HUES6 (cell line): ENCODE results near the gene SFXN3.
A peak's percentile ranks its signal among the peaks of the same experiment; 100 is the strongest.

Source experiments
- H3K27ac ChIP-seq: 2 replicates; pipeline ENCODE4 v1.7.0; 2013; ENCODE audit warnings: low read depth, mild to moderate bottlenecking, low read length, inconsistent platforms
- H3K27me3 ChIP-seq: 2 replicates; pipeline ENCODE4 v1.6.1; 2013; ENCODE audit warnings: low read length; ENCODE audit not compliant: control insufficient read depth, insufficient read depth
- H3K36me3 ChIP-seq: 2 replicates; pipeline ENCODE4 v1.6.1; 2013; ENCODE audit warnings: low read length; ENCODE audit not compliant: control insufficient read depth, insufficient read depth
- H3K4me1 ChIP-seq: 2 replicates; pipeline ENCODE4 v1.6.1; 2013; ENCODE audit warnings: low read length; ENCODE audit not compliant: control insufficient read depth, insufficient read depth
- H3K4me3 ChIP-seq: 2 replicates; pipeline ENCODE4 v1.5.1; 2013; ENCODE audit warnings: low read depth, low read length
- H3K9ac ChIP-seq: one replicate; pipeline ENCODE4 v1.6.1; 2013; ENCODE audit warnings: mild to moderate bottlenecking, low read length
- H3K9me3 ChIP-seq: 2 replicates; pipeline ENCODE4 v1.6.1; 2013; ENCODE audit warnings: low read depth, low read length; ENCODE audit not compliant: control insufficient read depth, insufficient read depth

The SFXN3 gene

DNA sequence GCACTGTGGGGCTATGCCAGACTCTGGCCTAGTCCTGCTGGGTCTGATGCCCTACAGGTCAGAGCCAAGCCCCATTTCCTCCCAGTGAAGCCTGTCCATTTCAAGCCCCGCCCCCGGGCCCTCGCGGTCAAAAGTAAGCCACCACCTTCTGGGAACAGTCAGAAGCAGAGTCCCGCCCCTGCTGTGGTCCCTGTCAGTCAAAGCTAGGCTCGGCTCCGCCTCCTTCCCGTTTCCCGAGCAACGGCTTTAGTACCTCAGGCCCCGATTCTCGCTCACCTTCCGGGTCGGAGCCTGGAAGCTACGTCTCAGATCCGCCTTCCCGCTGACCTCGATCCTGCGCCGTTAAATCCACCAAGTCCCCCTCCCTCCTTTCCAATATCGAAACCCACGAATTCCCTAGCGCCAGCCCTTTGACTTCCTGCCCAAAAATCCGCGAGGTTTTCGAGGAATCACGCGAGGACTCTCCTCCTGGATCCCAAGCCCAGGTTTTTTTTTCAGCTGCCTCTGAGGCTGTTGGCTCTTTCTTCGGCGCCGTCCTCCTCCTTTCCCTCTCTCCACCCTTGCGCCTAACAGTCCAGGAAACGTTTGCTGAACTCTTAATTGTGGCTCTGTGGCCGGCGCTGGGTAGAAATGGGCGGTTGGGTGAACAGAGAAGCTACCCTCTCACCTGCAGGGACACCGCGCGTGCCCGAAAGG is 11.8 kb downstream of the SFXN3 start:
- H3K4me3 ChIP-seq: peak overlapping the region; percentile 66
- peaks cover 30% of the 10 kb centered on the region for H3K4me1 ChIP-seq
- peaks cover 48% of the 10 kb centered on the region for H3K27me3 ChIP-seq
- no peaks in the 10 kb centered on the region for H3K9me3 ChIP-seq
- no peak overlapping the region; the same call in 1 of the 2 replicates for H3K27ac ChIP-seq
- peak overlapping the region; percentile 73 for H3K9ac ChIP-seq
- no peaks in the 10 kb centered on the region for H3K36me3 ChIP-seq

DNA sequence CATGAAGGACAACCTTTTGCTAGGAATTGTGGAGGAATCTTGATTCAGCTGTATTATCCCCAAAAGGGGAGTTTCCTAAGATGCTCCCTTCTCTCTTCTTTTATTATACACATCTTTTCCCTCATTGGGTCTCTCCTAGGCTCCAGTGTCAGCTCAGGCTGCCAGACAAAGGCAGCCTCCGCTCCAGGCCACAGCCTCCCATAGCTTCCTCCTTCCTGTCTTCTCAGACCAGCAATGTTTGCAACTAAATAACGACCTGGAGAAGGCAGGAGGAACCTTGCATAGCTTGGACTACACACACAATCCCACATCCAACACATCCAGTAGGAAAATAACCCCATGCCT is 12.3 kb downstream of the SFXN3 start:
- Histone ChIP-seq H3K27me3 (peaks cover 53% of the 10 kb centered on the region), H3K9me3 (no peaks in the 10 kb centered on the region), H3K36me3 (no peaks in the 10 kb centered on the region), H3K4me3 (peak overlapping the region; percentile 66), H3K27ac (no peak overlapping the region; the same call in 1 of the 2 replicates), H3K4me1 (peaks cover 32% of the 10 kb centered on the region), H3K9ac (peak overlapping the region; percentile 73)

DNA sequence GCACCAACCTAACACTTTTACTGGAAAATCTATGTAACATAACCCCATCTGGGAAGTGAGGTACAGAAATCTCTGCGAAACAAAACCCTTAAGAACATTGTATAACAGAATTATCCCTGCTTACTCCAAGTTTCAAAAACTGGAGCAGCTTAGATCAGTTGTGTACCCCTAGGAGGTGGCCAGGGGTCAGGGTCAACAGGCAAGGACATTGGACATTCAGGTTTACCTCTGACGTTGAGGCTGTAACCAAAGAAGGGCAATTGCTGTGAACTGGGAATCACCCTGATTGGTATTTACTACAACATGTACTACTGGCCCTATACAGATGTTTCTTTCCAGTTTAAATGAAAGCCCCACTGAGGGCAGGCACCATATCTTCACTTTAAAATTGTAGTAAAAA is 13.1 kb downstream of the SFXN3 start:
- H3K9me3 ChIP-seq: no peaks in the 10 kb centered on the region
- H3K4me3 ChIP-seq: no peak overlapping the region
- H3K27me3 ChIP-seq: peaks cover 61% of the 10 kb centered on the region
- no peaks in the 10 kb centered on the region for H3K36me3 ChIP-seq
- peaks cover 40% of the 10 kb centered on the region for H3K4me1 ChIP-seq
- no peak overlapping the region for H3K27ac ChIP-seq
- no peak overlapping the region for H3K9ac ChIP-seq

DNA sequence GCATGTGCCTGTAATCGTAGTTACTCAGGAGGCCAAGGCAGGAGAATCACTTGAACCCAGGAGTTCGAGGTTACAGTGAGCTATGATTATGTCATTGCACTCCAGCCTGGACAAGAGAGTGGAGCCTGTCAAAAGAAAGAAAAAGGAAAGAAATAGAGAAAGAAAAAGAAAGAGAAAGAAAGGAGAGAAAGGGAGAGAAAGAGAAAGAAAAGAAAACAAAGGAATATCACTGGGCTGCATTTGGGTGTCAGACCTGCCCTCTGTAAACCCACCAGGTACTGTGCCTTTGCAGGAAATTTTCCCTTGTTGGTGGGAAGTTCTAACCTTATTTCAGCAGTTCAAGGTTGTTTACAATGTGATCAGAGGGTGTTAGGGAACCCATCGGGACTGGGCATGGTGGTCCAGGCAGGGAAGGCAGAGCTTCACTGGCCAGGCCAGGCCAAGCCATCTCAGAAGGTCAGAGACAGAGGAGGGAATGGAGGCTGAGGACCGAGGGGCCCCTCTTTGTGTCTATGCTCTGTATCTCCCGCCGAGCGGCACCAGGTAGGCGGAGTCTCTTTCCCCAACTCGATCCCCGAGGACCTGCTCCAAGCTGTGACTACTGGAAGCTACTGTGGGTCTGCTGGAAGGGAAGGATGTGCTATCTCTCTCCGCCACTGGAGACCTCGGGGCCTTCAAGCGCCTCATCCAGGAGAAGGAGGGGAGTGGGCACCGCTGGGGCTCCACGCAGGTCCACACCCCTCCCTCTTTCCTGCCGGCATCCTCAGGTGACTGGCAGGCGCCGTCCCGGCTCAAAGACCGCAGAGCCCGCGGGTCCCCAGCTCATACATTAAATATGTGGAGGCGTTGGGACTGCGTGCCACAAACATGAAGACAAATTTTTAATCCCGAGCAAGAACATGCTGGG is 15.6 kb downstream of the SFXN3 start:
- H3K27ac ChIP-seq: no peak overlapping the region
- peaks cover 81% of the 10 kb centered on the region for H3K27me3 ChIP-seq
- H3K4me1 ChIP-seq: peaks cover 47% of the 10 kb centered on the region
- H3K4me3 ChIP-seq: peak overlapping the region; percentile 52
- H3K36me3 ChIP-seq: no peaks in the 10 kb centered on the region
- H3K9me3 ChIP-seq: no peaks in the 10 kb centered on the region
- no peak overlapping the region for H3K9ac ChIP-seq

DNA sequence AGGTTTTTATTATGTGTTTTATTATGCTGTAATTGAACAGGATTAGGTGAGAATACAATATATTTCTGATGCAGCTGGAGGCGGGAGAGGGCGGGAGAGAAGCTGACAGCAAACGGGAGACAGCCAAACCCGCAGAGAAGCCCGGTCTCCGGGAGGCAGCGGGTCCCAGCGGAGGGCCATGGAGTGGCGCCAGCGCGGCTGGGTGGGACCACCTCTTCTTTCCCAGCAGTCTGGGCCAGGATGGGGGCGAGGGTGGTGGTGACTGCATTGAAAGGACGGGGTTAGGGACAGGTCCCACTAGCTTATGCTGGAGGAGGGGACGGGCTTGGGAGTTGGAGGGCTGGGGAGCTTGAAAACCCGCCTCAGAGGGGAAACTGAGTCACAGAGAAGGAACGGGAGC is 16.2 kb downstream of the SFXN3 start:
- Histone ChIP-seq H3K4me1 (peaks cover 44% of the 10 kb centered on the region), H3K4me3 (peak overlapping the region; percentile 52), H3K27ac (no peak overlapping the region)

DNA sequence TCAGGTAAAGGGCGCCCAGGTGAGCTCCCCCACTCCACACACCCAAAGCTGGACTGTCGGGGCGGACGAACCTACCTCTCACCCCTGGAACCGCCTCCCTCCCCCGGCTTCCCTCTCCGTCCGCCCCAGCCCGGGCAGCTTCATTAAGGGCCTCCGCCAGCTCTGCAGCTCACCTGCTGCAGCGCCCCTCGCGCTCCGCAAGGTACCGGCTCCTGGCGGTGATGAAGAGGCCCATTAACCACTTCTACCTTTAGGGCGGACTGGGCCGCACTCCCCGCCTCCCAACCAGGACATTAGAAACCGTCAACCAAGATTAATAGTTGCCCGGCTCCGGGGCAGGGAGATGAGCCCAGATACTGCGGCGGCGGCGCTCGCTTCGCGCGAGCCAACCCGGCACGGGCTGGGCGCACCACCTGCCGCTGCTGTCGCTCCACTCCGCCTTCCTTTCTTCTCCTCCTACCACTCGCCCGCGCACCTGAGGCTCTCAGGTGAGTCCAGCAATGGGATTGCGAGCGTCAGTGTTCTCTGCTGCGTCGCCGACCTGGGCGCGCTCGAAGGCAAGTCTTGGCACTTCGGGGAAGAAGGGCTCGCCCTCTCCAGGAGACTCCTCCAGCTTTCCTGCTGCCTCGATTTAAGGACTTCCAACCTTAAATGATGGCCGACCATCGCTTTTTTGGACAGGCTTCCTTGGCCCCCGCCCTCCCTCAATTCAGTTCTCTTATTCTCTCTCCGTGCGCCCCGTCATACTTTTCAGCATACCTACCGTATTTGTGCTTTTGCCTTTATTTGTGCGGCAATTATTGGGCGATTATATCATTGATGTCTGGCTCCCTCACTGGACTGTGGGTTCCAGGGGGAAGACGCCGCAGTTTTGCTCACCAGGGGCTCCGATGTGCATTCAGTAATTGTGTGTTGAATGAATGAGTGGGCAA is 17.2 kb downstream of the SFXN3 start:
- no peaks in the 10 kb centered on the region for H3K36me3 ChIP-seq
- H3K4me3 ChIP-seq: peak overlapping the region; percentile 52
- H3K9me3 ChIP-seq: no peaks in the 10 kb centered on the region
- H3K27me3 ChIP-seq: peaks cover 88% of the 10 kb centered on the region
- H3K27ac ChIP-seq: no peak overlapping the region
- H3K9ac ChIP-seq: no peak overlapping the region
- H3K4me1 ChIP-seq: peaks cover 39% of the 10 kb centered on the region

More for the DNA sequence above, 16.2 kb downstream of the SFXN3 start:
- H3K9me3 ChIP-seq: no peaks in the 10 kb centered on the region
- H3K9ac ChIP-seq: no peak overlapping the region
- no peaks in the 10 kb centered on the region for H3K36me3 ChIP-seq
- H3K27me3 ChIP-seq: peaks cover 88% of the 10 kb centered on the region

DNA sequence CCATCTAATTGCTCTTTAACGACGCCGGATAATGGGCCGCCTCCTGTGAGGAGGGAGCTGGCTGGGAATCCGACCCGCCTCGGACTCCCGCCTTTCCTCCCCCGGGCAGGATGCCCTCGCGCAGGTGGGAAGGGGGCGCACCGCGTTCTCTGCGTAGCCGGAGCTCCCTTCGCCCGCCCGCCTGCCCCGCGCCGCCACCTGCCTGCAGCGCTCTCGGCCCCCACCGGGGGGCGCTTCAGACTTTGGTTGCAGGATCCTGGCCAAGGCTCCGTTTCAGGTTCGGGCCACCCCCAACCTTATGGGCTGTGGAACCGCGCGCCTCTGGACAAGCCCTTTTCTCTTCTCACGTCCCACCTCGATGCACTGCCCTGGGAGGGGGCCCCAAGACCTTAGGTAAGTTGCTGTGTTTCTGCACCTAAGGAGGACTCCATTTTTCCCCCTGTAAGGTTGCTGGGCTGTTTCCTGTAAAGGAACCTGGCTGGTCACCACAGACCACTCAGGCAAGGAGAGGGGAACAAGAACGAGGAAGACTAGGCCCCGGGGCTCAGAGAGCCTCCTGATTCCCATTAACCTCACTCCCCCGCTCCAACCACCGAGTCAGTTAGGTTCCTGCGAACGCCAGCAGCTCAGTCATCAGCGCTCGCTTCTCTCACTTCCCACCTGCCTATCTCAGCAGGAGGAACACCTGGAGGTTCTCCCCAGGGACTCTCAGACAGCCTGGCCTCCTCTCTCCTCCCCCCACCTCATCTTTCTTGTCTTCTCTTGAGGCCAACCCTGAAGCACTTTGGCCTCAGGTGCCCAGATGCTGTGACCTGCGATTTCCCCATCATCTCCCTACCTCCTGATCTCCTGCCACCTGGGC is 19.4 kb downstream of the SFXN3 start:
- Histone ChIP-seq H3K4me1 (peaks cover 34% of the 10 kb centered on the region), H3K9ac (no peak overlapping the region), H3K36me3 (peaks cover 6% of the 10 kb centered on the region; the same call in 1 of the 2 replicates), H3K9me3 (no peaks in the 10 kb centered on the region), H3K27ac (no peak overlapping the region), H3K27me3 (peaks cover 69% of the 10 kb centered on the region), H3K4me3 (peak overlapping the region; percentile 47)

DNA sequence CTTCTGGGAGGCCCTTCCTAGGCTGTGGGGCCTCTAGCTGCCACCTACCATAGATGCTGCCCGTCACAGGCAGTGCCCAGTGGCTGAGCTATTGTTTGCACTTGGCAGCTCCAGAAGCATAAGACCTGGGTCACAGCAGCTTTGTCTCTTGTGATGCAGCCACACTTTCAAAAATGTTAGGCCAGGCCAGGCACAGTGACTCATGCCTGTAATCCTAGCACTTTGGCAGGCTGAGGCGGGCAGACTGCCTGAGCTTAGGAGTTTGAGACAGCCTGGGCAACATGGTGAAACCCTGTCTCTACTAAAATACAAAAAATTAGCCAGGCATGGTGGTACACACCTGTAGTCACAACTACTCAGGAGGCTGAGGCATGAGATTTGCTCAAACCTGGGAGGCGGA is 21.3 kb downstream of the SFXN3 start:
- peaks cover 23% of the 10 kb centered on the region for H3K4me1 ChIP-seq
- H3K27me3 ChIP-seq: peaks cover 51% of the 10 kb centered on the region
- peaks cover 7% of the 10 kb centered on the region; the same call in 1 of the 2 replicates for H3K36me3 ChIP-seq
- H3K27ac ChIP-seq: no peak overlapping the region
- H3K9ac ChIP-seq: no peak overlapping the region
- no peak overlapping the region for H3K4me3 ChIP-seq
- H3K9me3 ChIP-seq: no peaks in the 10 kb centered on the region

DNA sequence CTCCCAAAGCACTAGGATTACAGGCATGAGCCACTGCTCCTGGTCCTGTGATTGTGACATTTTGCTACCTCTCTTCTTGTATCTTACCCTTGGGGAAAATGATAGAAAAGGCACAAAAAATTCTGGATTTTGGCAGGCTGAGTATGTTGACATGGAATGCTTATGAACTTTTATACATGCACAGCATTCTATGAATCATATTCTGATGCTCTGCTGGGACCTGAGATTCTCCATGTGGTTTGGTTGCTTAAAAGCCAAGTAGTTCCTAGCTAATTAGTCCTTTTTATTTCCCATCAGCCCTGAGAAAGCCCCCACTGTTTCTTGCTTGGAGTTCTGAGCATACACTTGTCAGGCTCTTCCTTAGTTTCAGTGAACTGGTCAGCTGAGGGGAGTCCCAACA is 22.5 kb downstream of the SFXN3 start:
- no peak overlapping the region for H3K4me3 ChIP-seq
- H3K9ac ChIP-seq: no peak overlapping the region
- H3K4me1 ChIP-seq: peaks cover 16% of the 10 kb centered on the region
- no peak overlapping the region for H3K27ac ChIP-seq
- peaks cover 7% of the 10 kb centered on the region; the same call in 1 of the 2 replicates for H3K36me3 ChIP-seq
- H3K27me3 ChIP-seq: peaks cover 38% of the 10 kb centered on the region
- H3K9me3 ChIP-seq: no peaks in the 10 kb centered on the region

DNA sequence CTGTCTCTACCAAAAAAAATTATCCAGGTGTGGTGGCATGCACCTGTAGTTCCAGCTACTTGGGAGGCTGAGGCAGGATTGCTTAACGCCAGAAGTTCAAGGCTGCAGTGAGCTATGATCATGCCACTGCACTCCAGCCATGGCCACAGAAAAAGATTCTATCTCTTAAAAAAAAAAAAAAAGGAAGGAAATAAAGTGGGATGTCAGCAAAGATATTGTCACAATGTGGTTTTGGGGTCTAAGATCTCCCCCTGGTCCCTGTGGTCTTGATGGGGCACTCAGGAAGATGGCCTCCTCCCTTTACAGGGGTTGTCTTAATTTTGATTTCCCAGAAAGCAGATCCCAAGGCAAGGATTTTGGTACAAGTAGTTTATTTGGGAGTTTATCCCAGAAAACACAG is 23.3 kb downstream of the SFXN3 start:
- Histone ChIP-seq H3K36me3 (peaks cover 7% of the 10 kb centered on the region; the same call in 1 of the 2 replicates), H3K27ac (no peak overlapping the region), H3K9ac (no peak overlapping the region), H3K9me3 (no peaks in the 10 kb centered on the region), H3K4me1 (peaks cover 8% of the 10 kb centered on the region), H3K27me3 (peaks cover 30% of the 10 kb centered on the region), H3K4me3 (no peak overlapping the region)
